GM10248 (cell line): ENCODE data around the gene B3GLCT.

ENCODE experiments used
- CTCF ChIA-PET: fragments of 300-600 bp; sonication (Branson Sonifier 250); formaldehyde crosslinking; extraction: SDS; loops from one replicate; lab custom pipeline; 2021; ENCODE audit warnings: antibody characterized with exemption; lab: Yijun Ruan, JAX
- POLR2A ChIA-PET: fragments of 350-650 bp; sonication (Branson Sonifier 250); formaldehyde crosslinking; extraction: SDS; loops from one replicate; lab custom pipeline; 2020; ENCODE audit warnings: antibody characterized with exemption; lab: Yijun Ruan, JAX
- DNase-seq: peaks from one replicate; pipeline ENCODE4 v3.0.0; 2012; ENCODE audit errors: extremely low spot score
- CTCF ChIP-seq: IDR thresholded peaks from 2 replicates; pipeline ENCODE4 v1.5.1; 2012; ENCODE audit warnings: mild to moderate bottlenecking, low read depth; ENCODE audit errors: extremely low read depth, missing control alignments, control extremely low read depth

Gene B3GLCT

GRCh38 chr13:31160857-31161556 lies 38.8 kb upstream of the B3GLCT start:
- no peak for TF ChIP-seq CTCF
- ChIA-PET POLR2A (interaction anchor here (0.6 to 1.5 kb wide), 2 partner anchors 10 to 111 kb away, joined by 5 to 10 read pairs; no protein-coding TSS in a partner anchor), CTCF (interaction anchor here (1.0 to 2.0 kb wide), 2 partner anchors 10 to 14 kb away, joined by 3 to 9 read pairs; no protein-coding TSS in a partner anchor)
- DNase-seq, result peak; percentile 62

GRCh38 chr13:31161557-31162150 lies 38.1 kb upstream of the B3GLCT start, which contains the start of gene HSPH1:
TSS of gene HSPH1 (minus strand) at chr13:31161904. CDS start at chr13:31161582, 322 bp downstream.
- ChIA-PET POLR2A (interaction anchor here (1.5 kb wide), 1 partner anchor 11 kb away, joined by 10 read pairs; no protein-coding TSS in a partner anchor), CTCF (no interaction called here)
- peak; percentile 31 for TF ChIP-seq CTCF
- peak; percentile 95 for DNase-seq

- no peak for TF ChIP-seq CTCF
- ChIA-PET POLR2A (no interaction called here), CTCF (interaction anchor here (0.6 kb wide), 1 partner anchor 18 kb away, joined by 3 read pairs; no protein-coding TSS in a partner anchor)
- DNase-seq, result peak; percentile 91
Observed at GRCh38 chr13:31162151-31163008, 37.4 kb upstream of the B3GLCT start.

GRCh38 chr13:31166591-31166990 lies 33.2 kb upstream of the B3GLCT start:
- TF ChIP-seq CTCF, result no peak
- ChIA-PET POLR2A (no interaction called here), CTCF (no interaction called here)
- DNase-seq, result no peak

- CTCF ChIA-PET, result interaction anchor here (1.1 kb wide), 1 partner anchor 195 kb away, joined by 3 read pairs; no protein-coding TSS in a partner anchor
- TF ChIP-seq CTCF, result no peak
- POLR2A ChIA-PET, result no interaction called here
- no peak for DNase-seq
Observed at GRCh38 chr13:31167490-31167889, 32.3 kb upstream of the B3GLCT start.

GRCh38 chr13:31168166-31168565 lies 31.6 kb upstream of the B3GLCT start:
- ChIA-PET POLR2A (no interaction called here), CTCF (interaction anchor here (1.1 kb wide), 1 partner anchor 194 kb away, joined by 3 read pairs; no protein-coding TSS in a partner anchor)
- DNase-seq, result no peak
- TF ChIP-seq CTCF, result no peak
